HG02885 (cell line): ENCODE results near the gene PLA2G4B.

ENCODE experiments used
- ATAC-seq: cut with Tn5 transposase; IDR thresholded peaks from one replicate; pipeline ENCODE4 v1.9.1; 2021; ENCODE audit warnings: mild to moderate bottlenecking; ENCODE audit not compliant: unreplicated experiment, poor library complexity

The PLA2G4B gene

GRCh38 chr15:41806291-41807181, 32.1 kb upstream of the PLA2G4B start:
- ATAC-seq = no peak

- no peak for ATAC-seq
Observed at GRCh38 chr15:41809121-41809520, 29.5 kb upstream of the PLA2G4B start.

DNA sequence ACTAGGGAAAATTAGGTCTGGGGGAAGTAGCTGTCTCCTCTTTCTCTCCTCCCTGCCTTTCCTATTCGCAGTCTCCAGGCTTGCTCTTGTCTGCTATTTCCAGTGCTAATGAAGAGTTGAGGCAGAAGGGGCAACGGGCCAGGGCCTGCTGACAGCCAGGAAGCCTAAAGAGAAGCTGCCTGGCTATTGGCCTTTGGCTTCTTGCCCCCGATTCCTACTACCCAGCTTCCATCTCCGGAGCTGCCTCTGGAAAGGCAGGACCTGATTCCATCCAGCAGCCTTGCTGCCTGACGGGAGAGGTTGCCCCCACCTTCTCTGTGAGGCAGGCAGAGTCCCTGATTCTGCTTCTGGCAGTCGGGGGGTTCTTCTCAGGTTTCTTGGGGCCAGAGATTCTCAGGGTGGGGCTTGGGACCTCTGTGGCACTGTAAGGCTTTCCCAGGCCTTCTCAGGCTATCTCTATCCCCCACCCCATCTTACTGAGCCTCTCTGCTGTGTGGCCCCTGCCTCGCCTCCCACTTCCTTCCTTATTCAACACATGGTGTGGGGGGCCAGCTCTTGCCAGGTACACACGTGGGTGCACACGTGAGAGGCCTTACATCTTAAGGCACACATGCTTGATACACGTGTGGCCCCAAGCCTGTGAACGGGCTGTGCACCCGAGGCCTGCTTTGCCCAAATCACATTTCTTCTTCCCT, 29.0 kb upstream of the PLA2G4B start:
- no peak for ATAC-seq

- no peak for ATAC-seq
Observed at GRCh38 chr15:41810651-41811431, 27.8 kb upstream of the PLA2G4B start.

DNA sequence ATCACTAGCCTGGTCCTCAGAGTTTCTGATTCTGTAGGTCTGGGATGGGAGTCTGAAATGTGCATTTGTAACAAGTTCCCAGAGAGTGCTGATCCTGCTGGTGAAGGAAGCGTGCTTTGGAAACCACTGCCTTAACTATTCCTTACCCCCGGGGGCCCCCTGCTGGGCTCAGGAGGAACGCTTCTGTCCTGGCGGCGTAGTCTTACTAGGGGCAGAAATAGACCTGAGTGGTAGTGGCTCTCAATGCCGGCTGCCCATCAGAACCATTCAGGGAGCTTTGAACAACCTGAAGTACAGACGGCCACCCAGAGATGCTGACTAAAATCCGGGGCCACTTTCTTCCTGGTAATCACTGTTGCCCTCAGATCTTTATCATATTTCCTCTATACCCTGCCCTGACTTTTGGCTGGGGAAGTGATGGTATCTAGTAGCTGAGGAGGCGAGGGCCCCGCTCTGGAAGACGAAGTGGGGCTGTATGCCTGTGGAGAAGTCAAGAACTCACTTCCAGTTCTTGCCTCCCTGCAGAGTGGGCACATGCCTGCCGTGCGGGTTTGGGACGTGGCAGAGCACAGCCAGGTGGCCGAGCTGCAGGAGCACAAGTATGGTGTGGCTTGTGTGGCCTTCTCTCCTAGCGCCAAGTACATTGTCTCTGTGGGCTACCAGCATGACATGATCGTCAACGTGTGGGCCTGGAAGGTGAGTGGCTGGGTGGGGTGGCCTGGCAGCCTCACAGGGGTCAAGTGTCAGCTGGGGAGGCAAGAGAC, 27.0 kb upstream of the PLA2G4B start:
- no peak for ATAC-seq

DNA sequence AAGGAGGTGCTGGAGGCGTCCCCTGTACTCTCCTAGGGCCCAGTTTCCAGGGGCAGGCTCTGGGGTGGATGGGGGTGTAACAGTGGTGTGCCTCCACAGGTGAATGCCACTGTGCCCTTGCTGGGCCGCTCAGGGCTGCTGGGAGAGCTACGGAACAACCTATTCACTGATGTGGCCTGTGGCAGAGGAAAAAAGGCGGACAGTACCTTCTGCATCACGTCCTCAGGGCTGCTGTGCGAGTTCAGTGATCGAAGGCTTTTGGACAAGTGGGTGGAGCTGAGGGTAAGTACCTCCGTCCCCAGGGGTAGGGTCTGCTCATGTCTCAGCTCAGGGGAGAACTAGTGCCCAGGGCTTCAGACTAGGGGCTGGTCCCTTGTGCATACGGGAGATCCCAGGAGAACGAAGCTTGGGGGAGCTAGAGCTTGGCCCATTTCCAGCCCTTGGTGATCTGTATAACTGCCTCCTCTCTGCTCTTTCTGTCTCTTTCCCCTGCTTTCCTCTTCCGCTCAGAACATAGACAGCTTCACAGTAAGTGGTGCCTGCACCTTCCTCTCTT, 25.7 kb upstream of the PLA2G4B start:
- no peak for ATAC-seq

DNA sequence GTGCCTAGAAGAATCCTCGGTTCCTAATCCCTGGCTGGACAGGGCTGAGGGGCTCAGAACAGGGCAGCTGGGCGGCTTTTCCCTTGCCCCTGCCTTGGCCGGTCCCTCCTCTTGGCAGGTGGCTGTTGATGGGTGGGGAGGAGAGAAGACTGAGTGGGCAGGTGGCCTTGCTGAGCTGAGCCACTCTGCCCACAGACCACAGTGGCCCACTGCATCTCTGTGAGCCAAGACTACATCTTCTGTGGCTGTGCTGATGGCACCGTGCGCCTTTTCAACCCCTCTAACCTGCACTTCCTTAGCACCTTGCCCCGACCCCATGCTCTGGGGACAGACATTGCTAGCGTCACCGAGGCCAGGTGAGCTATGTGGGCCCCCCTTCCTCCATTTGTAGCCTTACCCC, 25.2 kb upstream of the PLA2G4B start:
- no peak for ATAC-seq

GRCh38 chr15:41814534-41814933, 24.1 kb upstream of the PLA2G4B start:
- ATAC-seq = no peak

DNA sequence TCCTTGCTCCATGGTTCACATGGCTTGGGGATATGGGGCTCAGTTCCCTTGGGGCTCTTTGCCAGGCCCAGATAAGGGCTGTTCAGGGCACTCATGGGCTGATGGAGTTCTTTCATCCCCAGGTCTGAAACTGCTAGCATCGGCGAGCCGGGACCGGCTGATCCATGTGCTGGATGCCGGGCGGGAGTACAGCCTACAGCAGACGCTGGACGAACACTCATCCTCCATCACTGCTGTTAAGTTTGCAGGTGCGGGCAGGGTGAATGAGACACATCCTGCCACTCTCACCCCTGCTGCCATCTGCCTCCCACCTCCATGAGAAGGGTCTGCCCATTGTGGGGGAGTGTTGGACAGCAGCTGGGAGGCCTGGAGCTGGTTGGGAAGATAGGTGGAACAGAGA, 21.9 kb upstream of the PLA2G4B start:
- no peak for ATAC-seq

DNA sequence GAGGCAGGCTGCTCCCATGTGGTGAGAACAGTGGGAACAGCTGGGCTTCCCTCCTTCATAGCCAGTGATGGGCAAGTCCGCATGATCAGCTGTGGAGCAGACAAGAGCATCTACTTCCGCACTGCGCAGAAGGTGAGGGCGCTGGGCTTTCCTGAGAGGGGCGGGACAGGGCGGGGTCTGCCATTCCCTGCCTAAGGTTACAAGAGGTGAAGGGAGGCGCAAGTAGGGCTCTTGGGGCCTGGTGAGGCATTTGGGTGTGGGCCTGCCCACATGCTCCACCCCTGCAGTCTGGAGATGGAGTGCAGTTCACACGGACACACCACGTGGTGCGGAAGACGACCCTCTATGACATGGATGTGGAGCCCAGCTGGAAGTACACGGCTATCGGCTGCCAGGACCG, 21.3 kb upstream of the PLA2G4B start:
- no peak for ATAC-seq

DNA sequence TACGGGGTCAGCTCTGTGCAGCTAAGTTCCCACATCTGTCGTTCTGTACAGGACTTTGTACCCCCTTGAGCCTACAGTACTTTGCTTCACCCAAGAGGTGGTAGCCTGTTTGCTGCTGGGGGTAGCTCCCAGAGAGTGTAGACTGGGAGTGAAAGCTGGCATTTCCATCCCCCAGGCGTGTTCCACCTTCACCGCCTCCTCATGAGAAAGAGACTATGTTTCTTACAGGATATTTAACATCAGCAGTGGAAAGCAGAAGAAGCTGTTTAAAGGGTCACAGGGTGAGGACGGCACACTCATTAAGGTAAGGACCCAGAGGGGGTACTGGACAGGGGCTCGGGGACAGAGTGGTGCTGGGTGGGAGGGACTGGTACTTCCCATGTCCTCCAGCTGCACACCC, 20.9 kb upstream of the PLA2G4B start:
- ATAC-seq = no peak

GRCh38 chr15:41819455-41820050, 19.1 kb upstream of the PLA2G4B start:
- no peak for ATAC-seq

DNA sequence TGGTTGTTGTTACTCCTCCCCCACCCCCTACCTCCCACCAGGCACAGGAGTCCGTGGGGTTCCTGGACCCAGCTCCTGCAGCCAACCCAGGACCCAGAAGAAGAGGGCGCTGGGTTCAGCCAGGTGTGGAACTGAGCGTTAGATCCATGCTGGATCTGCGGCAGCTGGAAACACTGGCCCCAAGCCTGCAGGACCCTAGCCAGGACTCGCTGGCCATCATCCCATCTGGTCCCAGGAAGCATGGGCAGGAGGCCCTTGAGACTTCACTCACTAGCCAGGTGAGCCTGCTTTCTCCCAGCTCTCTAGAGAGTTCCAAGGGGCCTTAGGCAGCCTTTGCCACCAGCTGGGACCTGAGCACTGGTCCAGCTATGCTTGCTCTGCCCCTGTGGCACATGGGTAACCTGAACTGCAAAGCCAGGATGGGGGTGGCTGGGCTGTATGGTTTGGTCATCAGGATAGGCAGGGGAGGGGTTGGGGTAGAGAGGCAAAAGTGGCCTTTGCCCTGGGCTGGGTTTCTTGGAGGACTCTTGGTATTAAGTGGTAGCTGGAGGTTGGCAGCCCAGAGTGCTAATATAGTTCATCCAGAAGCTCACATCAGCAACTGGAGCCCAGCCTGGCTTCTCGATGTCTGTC, 17.7 kb upstream of the PLA2G4B start:
- no peak for ATAC-seq

DNA sequence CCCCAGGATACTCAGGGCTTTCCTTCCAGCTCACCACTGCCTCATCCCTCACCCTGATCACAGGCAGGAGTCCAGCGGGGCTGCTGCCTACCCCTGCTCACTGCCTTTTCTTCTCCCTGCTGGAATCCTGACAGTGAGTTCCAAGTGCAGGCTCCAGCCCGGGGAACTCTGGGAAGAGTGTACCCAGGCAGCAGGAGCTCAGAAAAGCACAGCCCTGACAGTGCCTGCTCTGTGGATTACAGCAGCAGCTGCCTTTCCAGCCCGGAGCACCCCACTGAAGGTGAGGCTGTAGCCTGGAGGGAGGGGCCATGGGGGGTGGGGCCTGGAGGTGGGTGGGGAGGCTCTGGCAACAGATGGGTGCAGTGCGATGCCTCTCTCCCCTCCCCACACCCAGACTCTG, 16.8 kb upstream of the PLA2G4B start:
- ATAC-seq = no peak

DNA sequence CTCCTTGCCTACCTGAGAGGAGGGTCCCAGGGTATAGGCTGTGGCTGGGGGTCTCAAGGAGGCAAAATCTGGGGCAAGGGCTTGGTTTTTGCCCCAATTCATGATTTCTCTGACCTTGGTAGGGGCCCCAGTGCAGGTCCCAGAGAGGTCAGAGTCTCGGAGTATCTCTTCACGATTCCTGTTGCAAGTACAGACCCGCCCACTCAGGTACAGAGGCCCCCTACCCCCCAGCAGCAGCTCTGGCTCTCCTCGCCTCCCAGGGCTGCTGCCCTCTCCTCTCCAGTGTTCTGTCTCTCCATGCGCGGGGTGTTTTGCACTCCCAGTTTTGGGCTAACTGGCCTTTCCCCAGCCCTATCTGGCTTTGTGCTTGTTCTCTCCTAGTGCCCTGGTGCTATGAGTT, 16.2 kb upstream of the PLA2G4B start:
- ATAC-seq = no peak

- ATAC-seq = no peak
Observed at GRCh38 chr15:41822957-41823356, 15.7 kb upstream of the PLA2G4B start.

- ATAC-seq = no peak
Observed at GRCh38 chr15:41823502-41823901, 15.1 kb upstream of the PLA2G4B start.

DNA sequence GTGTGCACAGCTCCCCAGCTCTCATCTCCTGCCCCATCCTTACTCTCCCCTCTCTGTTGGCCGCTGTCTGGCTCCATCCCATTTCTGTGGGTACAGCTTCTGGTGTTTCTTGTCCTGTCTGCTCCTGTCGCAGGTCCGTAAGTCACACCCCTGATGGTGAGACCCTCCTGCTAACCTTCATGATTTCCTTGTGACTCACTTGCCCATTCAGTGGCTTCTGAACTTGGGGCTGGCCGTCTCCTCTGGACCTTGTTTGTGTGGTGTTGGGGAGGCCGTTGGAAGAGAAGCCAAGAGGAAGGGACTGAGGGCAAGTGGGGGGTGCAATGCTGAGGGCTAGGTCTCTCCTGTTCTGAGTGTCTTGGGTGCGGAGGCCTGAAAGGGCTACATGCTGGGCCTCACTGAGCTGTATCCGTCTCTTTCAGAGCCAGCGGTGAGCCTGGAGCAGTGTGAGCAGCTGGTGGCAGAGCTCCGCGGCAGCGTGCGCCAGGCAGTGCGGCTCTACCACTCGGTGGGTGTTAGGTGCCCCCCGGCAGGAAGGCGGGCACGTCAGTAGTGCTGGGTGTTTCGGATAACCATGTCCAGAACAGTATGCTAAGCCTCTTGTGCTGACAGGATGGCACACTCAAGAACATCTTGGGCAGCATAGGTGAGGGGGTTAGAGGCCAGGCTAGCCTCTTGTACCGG, 14.4 kb upstream of the PLA2G4B start:
- ATAC-seq = no peak

GRCh38 chr15:41825145-41825544, 13.5 kb upstream of the PLA2G4B start:
- no peak for ATAC-seq
